Gastrocnemius medialis (tissue), 4 donors: ENCODE measurements around the gene ASMTL. TPM values are rescaled to one million over a fixed set of nuclear protein-coding genes. Genes with fewer than 3 reads are reported as not detected.
"Not testable (repeated sequence)": the region's sequence is repeated elsewhere in the genome, so short reads cannot be mapped to it uniquely, and the experiment has no call there.

Experiments used
- ATAC-seq, 2 donors: fragments of 150-250 bp; one replicate each; pipeline ENCODE4 v1.9.1; 2016
- DNase-seq, 2 donors: peaks; one replicate each; pipeline ENCODE4 v3.0.0-alpha.2; 2019
- H3K27ac ChIP-seq, 4 donors: fragments of 200-600 bp; sonication (generic); 1 replicate in 1 of 4; 2 replicates in 3 of 4; pipeline ENCODE4 v1.5.1; 2016 to 2018; ENCODE audit warnings: mild to moderate bottlenecking in 2 of 4, moderate library complexity in 1 of 4
- H3K27me3 ChIP-seq, 3 donors: fragments of 200-600 bp; sonication (generic) in 2 of 3; 1 replicate in 1 of 3; 2 replicates in 2 of 3; pipeline versions ENCODE4 v1.5.1 to v1.6.0; 2016 to 2019; ENCODE audit warnings: mild to moderate bottlenecking in 1 of 3, moderate library complexity in 1 of 3
- H3K36me3 ChIP-seq, 2 donors: fragments of 200-600 bp; sonication (generic) in 1 of 2; one replicate each; pipeline ENCODE4 v1.5.1; 2017 to 2018
- H3K4me1 ChIP-seq, 2 donors: fragments of 200-600 bp; sonication (generic) in 1 of 2; one replicate each; pipeline ENCODE4 v1.5.1; 2016 to 2017; ENCODE audit warnings: mild to moderate bottlenecking in 2 of 2
- H3K4me3 ChIP-seq, 4 donors: fragments of 200-600 bp; sonication (generic) in 3 of 4; 1 replicate in 1 of 4; 2 replicates in 3 of 4; pipeline ENCODE4 v1.5.1; 2016 to 2019; ENCODE audit warnings: mild to moderate bottlenecking in 2 of 4
- H3K9me3 ChIP-seq, 3 donors: fragments of 200-600 bp; sonication (generic) in 2 of 3; 1 replicate in 1 of 3; 2 replicates in 2 of 3; pipeline ENCODE4 v1.5.1; 2016 to 2019
- CTCF ChIP-seq, 5 experiments: fragments of 450-650 bp in 3 of 5; fragments of 200-600 bp in 2 of 5; sonication (generic) in 2 of 5; IDR thresholded peaks in 4 of 5; conservative IDR thresholded peaks in 1 of 5; 1 replicate in 4 of 5; 2 replicates in 1 of 5; pipeline ENCODE4 v1.5.1; 2016 to 2019; ENCODE audit warnings: antibody characterized with exemption in 5 of 5, mild to moderate bottlenecking in 3 of 5, moderate library complexity in 3 of 5
- POLR2A ChIP-seq, 2 donors: fragments of 450-650 bp; IDR thresholded peaks; one replicate each; pipeline ENCODE4 v1.6.1; 2017; ENCODE audit warnings: antibody characterized with exemption in 2 of 2, mild to moderate bottlenecking in 2 of 2, moderate library complexity in 2 of 2
- in situ Hi-C, 4 donors: fragments of 200-750 bp; cut with MboI; loops; one replicate each; pipeline versions ENCODE4 v1.15.0 to v1.8.0; 2017; ENCODE audit warnings: low sequenced_read_pairs in 4 of 4
- intact Hi-C: fragments of 100-400 bp; cut with DNase I; formaldehyde crosslinking; loops from one replicate; pipeline ENCODE4 v1.15.1; 2023; ENCODE audit warnings: low total_unique reads
- total RNA-seq, 4 donors: library from RNA; depleted of rRNA; stranded (reverse); fragments of >200 nt; gene quantifications; one replicate each; pipeline versions ENCODE4 v1.1.0 to v1.2.3, GENCODE V29; 2016

The ASMTL gene
- total RNA-seq, 4 donors from 2014 or later: 13.6 to 19.5 (median 13.9) TPM

- H3K4me3 ChIP-seq: no peak overlapping the region
- ATAC-seq: no peak
- H3K9me3 ChIP-seq: no peaks in the 10 kb centered on the region
- H3K36me3 ChIP-seq: peaks cover 0 to 47% of the 10 kb centered on the region in 2 donors
- no peak for TF ChIP-seq POLR2A (IDR thresholded peaks at IDR 0.05)
- no peaks in the 10 kb centered on the region for H3K27me3 ChIP-seq
- DNase-seq: no peak
- intact Hi-C loops: no loop called here
- no peak overlapping the region for H3K27ac ChIP-seq
- no peaks in the 10 kb centered on the region for H3K4me1 ChIP-seq
- in situ Hi-C loops: no loop called here
These were observed 45.7 kb downstream of the ASMTL start for GRCh38 chrX:1407035-1407434.

DNA sequence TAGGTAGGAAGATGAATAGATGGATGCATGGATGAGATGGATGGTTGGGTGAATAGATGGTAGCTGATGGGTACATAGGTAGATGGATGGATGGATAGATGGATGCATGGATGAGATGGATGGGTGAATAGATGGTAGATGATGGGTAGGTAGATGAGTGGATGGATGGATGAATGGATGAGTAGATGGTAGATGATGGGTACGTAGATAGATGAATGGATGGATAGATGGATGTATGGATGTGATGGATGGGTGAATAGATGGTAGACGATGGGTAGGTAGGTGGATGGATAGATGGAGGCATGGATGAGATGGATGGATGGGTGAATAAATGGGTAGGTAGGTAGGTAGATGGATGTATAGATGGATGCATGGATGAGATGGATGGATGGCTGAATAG lies 46.9 kb downstream of the ASMTL start:
- peaks cover 0 to 52% of the 10 kb centered on the region in 2 donors for H3K36me3 ChIP-seq
- DNase-seq, H3K27ac ChIP-seq, H3K4me1 ChIP-seq, ATAC-seq, H3K27me3 ChIP-seq, H3K4me3 ChIP-seq, H3K9me3 ChIP-seq, intact Hi-C loops, in situ Hi-C loops: not testable (repeated sequence)

DNA sequence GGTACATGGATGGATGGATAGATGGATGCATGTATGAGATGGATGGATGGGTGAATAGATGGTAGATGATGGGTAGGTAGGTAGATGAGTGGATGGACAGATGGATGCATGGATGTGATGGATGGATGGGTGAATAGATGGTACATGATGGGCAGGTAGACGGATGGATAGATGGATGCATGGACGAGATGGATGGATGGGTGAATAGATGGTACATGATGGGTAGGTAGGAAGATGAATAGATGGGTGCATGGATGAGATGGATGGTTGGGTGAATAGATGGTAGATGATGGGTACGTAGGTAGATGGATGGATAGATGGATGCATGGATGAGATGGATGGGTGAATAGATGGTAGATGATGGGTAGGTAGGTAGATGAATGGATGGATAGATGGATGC lies 48.8 kb downstream of the ASMTL start:
- H3K4me1 ChIP-seq, H3K4me3 ChIP-seq, in situ Hi-C loops, H3K9me3 ChIP-seq, intact Hi-C loops, DNase-seq, ATAC-seq, H3K27ac ChIP-seq, H3K27me3 ChIP-seq: not testable (repeated sequence)
- H3K36me3 ChIP-seq: peaks cover 0 to 57% of the 10 kb centered on the region in 2 donors

GRCh38 chrX:1403228-1403627 lies 49.5 kb downstream of the ASMTL start:
- intact Hi-C loops: no loop called here
- ATAC-seq (no peak), DNase-seq (no peak)
- in situ Hi-C loops: no loop called here
- TF ChIP-seq CTCF (IDR thresholded peaks at IDR 0.05 in 4 of 5, conservative IDR thresholded peaks at IDR 0.05 in 1 of 5) (no peak), POLR2A (IDR thresholded peaks at IDR 0.05) (no peak)
- Histone ChIP-seq H3K4me3 (no peak overlapping the region), H3K27me3 (no peaks in the 10 kb centered on the region), H3K27ac (no peak overlapping the region), H3K4me1 (no peaks in the 10 kb centered on the region), H3K9me3 (no peaks in the 10 kb centered on the region), H3K36me3 (peaks cover 0 to 57% of the 10 kb centered on the region in 2 donors)

- DNase-seq (no peak), ATAC-seq (no peak)
- in situ Hi-C loops (no loop called here), intact Hi-C loops (no loop called here)
- no peaks in the 10 kb centered on the region for H3K4me1 ChIP-seq
- no peak for TF ChIP-seq POLR2A (IDR thresholded peaks at IDR 0.05)
- no peak for TF ChIP-seq CTCF (IDR thresholded peaks at IDR 0.05 in 4 of 5, conservative IDR thresholded peaks at IDR 0.05 in 1 of 5)
- no peaks in the 10 kb centered on the region for H3K27me3 ChIP-seq
- H3K9me3 ChIP-seq: no peaks in the 10 kb centered on the region
- no peak overlapping the region for H3K27ac ChIP-seq
- H3K4me3 ChIP-seq: no peak overlapping the region
- peaks cover 0 to 51% of the 10 kb centered on the region in 2 donors for H3K36me3 ChIP-seq
These were observed 50.9 kb downstream of the ASMTL start for GRCh38 chrX:1401611-1402430.

DNA sequence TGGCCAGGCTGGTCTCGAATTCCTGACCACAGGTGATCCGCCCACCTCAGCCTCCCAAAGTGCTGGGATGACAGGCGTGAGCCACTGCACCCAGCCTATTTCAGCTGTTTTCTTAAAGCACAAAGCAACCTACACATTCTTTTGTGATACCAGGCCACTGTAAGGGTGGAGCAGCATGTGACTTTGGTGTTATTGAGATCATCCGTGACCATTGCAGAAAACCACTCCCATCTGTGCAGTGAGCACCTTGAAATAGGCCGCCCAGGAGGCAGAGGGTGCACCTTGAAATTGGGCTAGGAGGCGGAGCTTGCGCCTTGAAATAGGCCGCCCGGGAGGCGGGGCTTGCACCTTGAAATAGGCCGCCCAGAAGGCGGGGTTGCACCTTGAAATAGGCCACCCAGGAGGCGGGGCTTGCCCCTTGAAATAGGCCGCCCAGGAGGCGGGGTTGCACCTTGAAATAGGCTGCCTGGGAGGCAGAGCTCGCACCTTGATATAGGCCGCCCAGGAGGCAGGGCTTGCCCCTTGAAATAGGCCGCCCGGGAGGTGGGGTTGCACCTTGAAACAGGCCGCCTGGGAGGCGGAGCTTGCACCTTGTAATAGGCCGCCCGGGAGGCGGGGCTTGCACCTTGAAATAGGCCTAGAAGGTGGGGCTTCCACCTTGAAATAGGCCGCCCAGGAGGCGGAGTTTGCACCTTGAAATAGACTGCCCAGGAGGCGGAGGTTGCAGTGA lies 51.8 kb downstream of the ASMTL start:
- no peak overlapping the region for H3K4me3 ChIP-seq
- peaks cover 0 to 47% of the 10 kb centered on the region in 2 donors for H3K36me3 ChIP-seq
- ATAC-seq (no peak), DNase-seq (no peak)
- no peaks in the 10 kb centered on the region for H3K9me3 ChIP-seq
- no peak for TF ChIP-seq CTCF (IDR thresholded peaks at IDR 0.05 in 4 of 5, conservative IDR thresholded peaks at IDR 0.05 in 1 of 5)
- TF ChIP-seq POLR2A (IDR thresholded peaks at IDR 0.05): no peak
- in situ Hi-C loops (no loop called here), intact Hi-C loops (no loop called here)
- H3K27ac ChIP-seq: no peak overlapping the region
- no peaks in the 10 kb centered on the region for H3K4me1 ChIP-seq
- H3K27me3 ChIP-seq: no peaks in the 10 kb centered on the region
